ENCODE data around the gene INPP5F.

- TF ChIP-seq POLR2A (IDR thresholded peaks at IDR 0.05; ENCODE audit: low read length) (no peak), GATA1 (IDR thresholded peaks at IDR 0.05; ENCODE audit: low read depth, low read length) (no peak)
Observed at GRCh38 chr10:119754085-119754484, 28.2 kb downstream of the INPP5F start.
